ENCODE measurements around the gene OSTN. TPM values are rescaled to one million over a fixed set of nuclear protein-coding genes. Genes with fewer than 3 reads are reported as not detected.

OSTN gene
- total and polyA plus RNA-seq, 2 of the 13 experiments (the other 11 are each of a cell fraction or from before 2014, with no cell fraction given): not detected

GRCh38 chr3:191282251-191283185 is 83.5 kb downstream of the OSTN start:
- no peaks in the 10 kb centered on the region for H4K20me1 ChIP-seq (ENCODE audit: insufficient read depth, low read length)
- POLR2A ChIA-PET: no interaction called here
- no peaks in the 10 kb centered on the region for H3K4me1 ChIP-seq (ENCODE audit: insufficient read depth, low read length)
- H3K9ac ChIP-seq (ENCODE audit: insufficient read depth, low read depth, low read length): no peak overlapping the region
- H3K36me3 ChIP-seq (replicated peaks in 1 of 2; ENCODE audit: control insufficient read depth in 1 of 2, insufficient read depth in 2 of 2, low read length in 2 of 2): no peaks in the 10 kb centered on the region
- no peak overlapping the region for H3K4me3 ChIP-seq (replicated peaks in 1 of 3; ENCODE audit: insufficient read depth in 1 of 3, low read depth in 2 of 3, low read length in 3 of 3)
- no peak for ATAC-seq
- no peak overlapping the region for H2AFZ ChIP-seq (ENCODE audit: low read length)
- H3K79me2 ChIP-seq (ENCODE audit: insufficient read depth, low read length): no peaks in the 10 kb centered on the region
- no peak overlapping the region for H3K4me2 ChIP-seq (ENCODE audit: low read depth, low read length)
- CTCF ChIA-PET (ENCODE audit: low intra/inter-chr PET ratio, low total read pairs): no interaction called here
- in situ Hi-C loops (cut with HindIII; ENCODE audit: extremely low pct_ligation_motif_present, low pct_unique_long_range_greater_than_20kb) (no loop called here), intact Hi-C loops (cut with micrococcal nuclease; ENCODE audit: unreplicated experiment) (no loop called here)
- no peak for DNase-seq (ENCODE audit: low spot score)
- no peaks in the 10 kb centered on the region for H3K9me3 ChIP-seq (ENCODE audit: low read length)
- TF ChIP-seq E2F5 (CRISPR knock-in tag; conservative IDR thresholded peaks at IDR 0.05): no peak
- 15% methylated on average over 4 of the region's 4 CpGs for WGBS (ENCODE audit: low lambda C conversion rate)
- no TSS peak for BruUV-seq (replicated peaks)
- FAIRE-seq: no peak
- H3K27me3 ChIP-seq (ENCODE audit: control insufficient read depth in 1 of 2, insufficient read depth in 2 of 2, low read length in 2 of 2): no peaks in the 10 kb centered on the region
- H3K27ac ChIP-seq (ENCODE audit: extremely low read length, insufficient read depth, low read length): no peak overlapping the region

- Histone ChIP-seq H3K36me3 (replicated peaks in 1 of 2; ENCODE audit: control insufficient read depth in 1 of 2, insufficient read depth in 2 of 2, low read length in 2 of 2) (no peaks in the 10 kb centered on the region), H2AFZ (ENCODE audit: low read length) (no peak overlapping the region), H4K20me1 (ENCODE audit: insufficient read depth, low read length) (no peaks in the 10 kb centered on the region), H3K9ac (ENCODE audit: insufficient read depth, low read depth, low read length) (no peak overlapping the region), H3K4me2 (ENCODE audit: low read depth, low read length) (no peak overlapping the region), H3K9me3 (ENCODE audit: low read length) (no peaks in the 10 kb centered on the region), H3K4me3 (replicated peaks in 1 of 3; ENCODE audit: insufficient read depth in 1 of 3, low read depth in 2 of 3, low read length in 3 of 3) (no peak overlapping the region), H3K79me2 (ENCODE audit: insufficient read depth, low read length) (no peaks in the 10 kb centered on the region), H3K4me1 (ENCODE audit: insufficient read depth, low read length) (no peaks in the 10 kb centered on the region), H3K27me3 (ENCODE audit: control insufficient read depth in 1 of 2, insufficient read depth in 2 of 2, low read length in 2 of 2) (no peaks in the 10 kb centered on the region), H3K27ac (ENCODE audit: extremely low read length, insufficient read depth, low read length) (no peak overlapping the region)
- ChIA-PET CTCF (ENCODE audit: low intra/inter-chr PET ratio, low total read pairs) (no interaction called here), POLR2A (no interaction called here)
- in situ Hi-C loops (cut with HindIII; ENCODE audit: extremely low pct_ligation_motif_present, low pct_unique_long_range_greater_than_20kb) (no loop called here), intact Hi-C loops (cut with micrococcal nuclease; ENCODE audit: unreplicated experiment) (no loop called here)
- FAIRE-seq (no peak), DNase-seq (ENCODE audit: low spot score) (no peak), ATAC-seq (no peak)
- TF ChIP-seq ZNF235 (CRISPR knock-in tag; IDR thresholded peaks at IDR 0.05; ENCODE audit: borderline replicate concordance) (no peak), ZNF234 (CRISPR knock-in tag; conservative IDR thresholded peaks at IDR 0.05) (no peak), DNMT3B (CRISPR knock-in tag; conservative IDR thresholded peaks at IDR 0.05) (no peak), SETDB1 (CRISPR knock-in tag; IDR thresholded peaks at IDR 0.05; ENCODE audit: borderline replicate concordance) (no peak), TFDP1 (CRISPR knock-in tag; IDR thresholded peaks at IDR 0.05; ENCODE audit: borderline replicate concordance) (no peak), BCLAF1 (IDR thresholded peaks at IDR 0.05) (no peak)
- no TSS peak for BruUV-seq (replicated peaks)
- 58% methylated on average over 2 of the region's 2 CpGs for WGBS (ENCODE audit: low lambda C conversion rate)
These were observed 84.4 kb downstream of the OSTN start for GRCh38 chr3:191283400-191283799.

Measured in HepG2 (cell line).